K562 (cell line): ENCODE measurements around the gene FTSJ3.

Experiments
- CHD2 ChIP-seq: IDR thresholded peaks from 2 replicates; pipeline ENCODE4 v1.6.1; 2011; ENCODE audit warnings: low read depth, low read length
- ZNF124 ChIP-seq: sonication (generic); formaldehyde crosslinking; IDR thresholded peaks from 2 replicates; pipeline ENCODE4 v1.8.1; 2022; ENCODE audit warnings: missing genetic modification reagents
- ZNF263 ChIP-seq: sonication (generic); formaldehyde crosslinking; IDR thresholded peaks from 2 replicates; pipeline ENCODE4 v1.8.0; 2022; ENCODE audit warnings: mild to moderate bottlenecking, missing genetic modification reagents, borderline replicate concordance

- TF ChIP-seq ZNF124 (CRISPR knock-in tag) (no peak), CHD2 (peak; percentile 96), ZNF263 (no peak)
Observed at GRCh38 chr17:63842540-63843386, 15.3 kb upstream of the FTSJ3 start, which contains the start of gene SMARCD2.
